H1 (cell line): ENCODE measurements around the gene ADAM19. TPM values are rescaled to one million over a fixed set of nuclear protein-coding genes. Genes with fewer than 3 reads are reported as not detected.

Experiments used
- E2F6 ChIP-seq: IDR thresholded peaks from 2 replicates; pipeline ENCODE4 v1.6.1; 2012; ENCODE audit warnings: inconsistent platforms
- KDM1A ChIP-seq: fragments of 200-600, 300-600 bp; sonication (generic); IDR thresholded peaks from 2 replicates; pipeline ENCODE4 v1.7.1; 2016; ENCODE audit warnings: mild to moderate bottlenecking, low read length, borderline replicate concordance
- MAX ChIP-seq: IDR thresholded peaks from 2 replicates; pipeline ENCODE4 v1.6.1; 2012; ENCODE audit warnings: inconsistent platforms
- NRF1 ChIP-seq: IDR thresholded peaks from 2 replicates; pipeline ENCODE4 v1.6.1; 2011; ENCODE audit warnings: mild to moderate bottlenecking, low read depth, low read length, improper control_type of control experiment
- TAF1 ChIP-seq: IDR thresholded peaks from 2 replicates; pipeline ENCODE4 v1.6.1; 2011; ENCODE audit warnings: mild to moderate bottlenecking, low read depth, low read length
- TEAD4 ChIP-seq: IDR thresholded peaks from 2 replicates; pipeline ENCODE4 v1.6.1; 2012; ENCODE audit warnings: low read depth, low read length, inconsistent platforms, mixed read lengths
- polyA plus RNA-seq, 7 experiments: library from polyadenylated mRNA; depleted of rRNA in 3 of 7; stranded (reverse) in 5 of 7; unstranded in 2 of 7; fragments of >200 nt in 5 of 7; fragments of 200-250 nt in 2 of 7; gene quantifications; 1 replicate in 5 of 7; 2 replicates in 1 of 7; 4 replicates in 1 of 7; pipeline versions ENCODE4 v1.2.1 to v1.2.3, GENCODE V29; 2011 to 2013; ENCODE audit warnings: missing spikeins in 2 of 7, mixed read lengths in 2 of 7
- total RNA-seq: library from RNA; stranded (reverse); fragmentation: NEBNext Ultra II Directional; extraction: Animal tissue kit (Norgen Biotek cat#: 25700); gene quantifications from 2 replicates; pipeline ENCODE4 v1.2.1, GENCODE V29; 2021

ADAM19 gene
- total and polyA plus RNA-seq, 2 of the 8 experiments (the other 6 are each of a cell fraction or from before 2014, with no cell fraction given) = 6.5 to 22.7 TPM

- TF ChIP-seq TEAD4 (no peak), TAF1 (no peak), NRF1 (no peak), E2F6 (no peak), MAX (no peak), KDM1A (no peak)
Observed at GRCh38 chr5:157606046-157606445, 30.5 kb upstream of the ADAM19 start (continued).
